HG03139 (cell line): Measurements from ENCODE around the gene TAF9.
"Not testable (repeated sequence)": the region's sequence is repeated elsewhere in the genome, so short reads cannot be mapped to it uniquely, and the experiment has no call there.

Source experiments
- ATAC-seq: cut with Tn5 transposase; IDR thresholded peaks from one replicate; pipeline ENCODE4 v1.9.1; 2021; ENCODE audit not compliant: unreplicated experiment

TAF9 gene

GRCh38 chr5:69341520-69342161 lies 27.7 kb downstream of the TAF9 start:
- ATAC-seq = no peak

DNA sequence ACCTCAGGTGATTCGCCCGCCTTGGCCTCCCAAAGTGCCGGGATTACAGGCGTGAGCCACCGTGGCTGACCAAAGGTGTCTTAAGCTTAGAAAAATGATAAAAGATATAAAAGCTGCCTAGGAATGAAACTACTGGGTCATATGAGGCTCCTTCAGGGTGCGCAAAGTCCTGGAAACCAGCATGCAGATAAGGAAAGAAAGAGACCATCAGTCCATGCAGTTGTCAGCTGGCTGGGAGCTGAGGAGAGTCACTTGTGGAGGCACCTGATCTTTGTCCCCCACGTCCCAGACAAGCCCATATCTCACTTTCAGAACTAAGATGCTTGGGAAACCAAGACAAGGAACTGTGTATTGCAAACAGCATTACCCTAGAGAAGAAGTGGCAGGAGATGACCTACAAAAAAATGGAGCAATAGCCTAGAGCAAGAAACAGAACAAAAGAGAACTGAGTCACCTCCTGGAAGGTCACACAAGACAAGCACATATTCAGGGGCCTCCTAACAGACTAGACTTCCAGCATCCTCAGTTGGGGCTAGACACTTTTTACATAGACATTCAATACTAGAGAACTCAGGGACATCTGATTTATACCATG lies 33.9 kb downstream of the TAF9 start:
- ATAC-seq = no peak

DNA sequence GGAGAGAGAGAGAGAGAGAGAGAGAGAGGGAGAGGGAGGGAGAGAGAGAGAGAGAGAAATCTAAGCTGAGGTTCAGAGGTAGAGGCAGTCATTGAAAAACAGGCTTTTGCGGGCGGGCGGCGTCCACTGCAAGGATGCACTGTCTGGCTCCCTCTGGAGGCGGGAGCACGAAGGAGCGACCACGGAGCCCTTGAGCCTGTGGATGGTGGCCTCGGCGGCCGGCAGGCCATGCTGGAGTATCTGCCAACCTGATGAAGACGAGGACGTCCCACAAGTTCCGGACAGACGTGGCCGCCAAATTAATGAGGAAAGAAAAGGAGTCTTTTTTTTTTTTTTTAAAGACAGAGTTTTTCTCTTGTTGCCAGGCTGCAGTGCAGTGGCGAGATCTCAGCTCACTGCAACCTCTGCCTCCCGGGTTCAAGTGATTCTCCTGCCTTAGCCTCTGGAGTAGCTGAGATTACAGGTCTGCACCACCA lies 34.5 kb downstream of the TAF9 start:
- peak; percentile 52 for ATAC-seq

- not testable (repeated sequence) for ATAC-seq
These were observed 35.5 kb downstream of the TAF9 start for GRCh38 chr5:69333668-69334315.

- ATAC-seq = no peak
These were observed 37.5 kb downstream of the TAF9 start for GRCh38 chr5:69331528-69332445.

- no peak for ATAC-seq
These were observed 39.3 kb downstream of the TAF9 start for GRCh38 chr5:69329905-69330489.

GRCh38 chr5:69326365-69326764 lies 43.0 kb downstream of the TAF9 start:
- ATAC-seq = no peak

DNA sequence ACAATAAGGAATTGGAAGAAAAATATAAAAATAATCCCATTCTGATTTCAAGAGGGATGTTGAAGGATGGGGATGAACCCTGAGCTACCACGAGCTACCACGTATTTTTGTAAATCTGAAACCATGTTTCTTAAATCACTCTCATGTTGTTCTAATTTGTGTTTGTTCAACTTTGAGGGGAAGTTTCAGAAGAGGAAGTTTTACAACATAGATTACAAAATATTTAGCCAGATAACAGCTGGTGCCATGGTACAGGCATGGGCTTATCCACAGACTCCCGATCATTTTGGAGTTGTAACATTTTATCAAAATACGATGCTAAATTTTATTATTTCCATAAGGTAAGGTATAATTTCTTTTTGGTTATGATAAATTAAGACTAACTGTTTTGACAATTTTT lies 51.9 kb downstream of the TAF9 start:
- no peak for ATAC-seq

- ATAC-seq = no peak
These were observed 53.3 kb downstream of the TAF9 start for GRCh38 chr5:69315972-69316371.
